HG03103 (cell line): ENCODE results near the gene TFEB.

ENCODE experiments used
- ATAC-seq: cut with Tn5 transposase; IDR thresholded peaks from one replicate; pipeline ENCODE4 v1.9.1; 2021; ENCODE audit warnings: low read depth; ENCODE audit not compliant: unreplicated experiment

Gene TFEB

GRCh38 chr6:41740366-41741162 lies 5.2 kb upstream of the TFEB start:
- no peak for ATAC-seq

GRCh38 chr6:41739041-41739440 lies 3.6 kb upstream of the TFEB start:
- ATAC-seq: no peak

GRCh38 chr6:41737591-41738130 lies 2.3 kb upstream of the TFEB start:
- ATAC-seq: no peak

GRCh38 chr6:41736800-41737555 lies 1.6 kb upstream of the TFEB start:
- no peak for ATAC-seq

GRCh38 chr6:41736186-41736733 lies 852 bp upstream of the TFEB start:
- no peak for ATAC-seq

- no peak for ATAC-seq
Observed at GRCh38 chr6:41734666-41735426, 562 bp downstream of the TFEB start.

- ATAC-seq: peak; percentile 43
Observed at GRCh38 chr6:41733707-41734665, 1.4 kb downstream of the TFEB start.

GRCh38 chr6:41733360-41733706 lies 2.1 kb downstream of the TFEB start:
- ATAC-seq: no peak

GRCh38 chr6:41732591-41733359 lies 2.6 kb downstream of the TFEB start:
- no peak for ATAC-seq

- no peak for ATAC-seq
Observed at GRCh38 chr6:41732149-41732548, 3.3 kb downstream of the TFEB start.

- ATAC-seq: no peak
Observed at GRCh38 chr6:41731561-41732086, 3.8 kb downstream of the TFEB start.

GRCh38 chr6:41730531-41731436 lies 4.6 kb downstream of the TFEB start:
- no peak for ATAC-seq

GRCh38 chr6:41729624-41730023 lies 5.8 kb downstream of the TFEB start:
- no peak for ATAC-seq

- ATAC-seq: no peak
Observed at GRCh38 chr6:41728954-41729353, 6.5 kb downstream of the TFEB start.

GRCh38 chr6:41728073-41728936 lies 7.1 kb downstream of the TFEB start:
- no peak for ATAC-seq

GRCh38 chr6:41727705-41728072 lies 7.7 kb downstream of the TFEB start:
- no peak for ATAC-seq

- ATAC-seq: no peak
Observed at GRCh38 chr6:41726876-41727275, 8.5 kb downstream of the TFEB start.
